Measurements from ENCODE around the gene PPIL6. TPM values are rescaled to one million over a fixed set of nuclear protein-coding genes. Genes with fewer than 3 reads are reported as not detected.

PPIL6 gene
- 0.16 and 0.82 TPM in 2 replicates for total RNA-seq

DNA sequence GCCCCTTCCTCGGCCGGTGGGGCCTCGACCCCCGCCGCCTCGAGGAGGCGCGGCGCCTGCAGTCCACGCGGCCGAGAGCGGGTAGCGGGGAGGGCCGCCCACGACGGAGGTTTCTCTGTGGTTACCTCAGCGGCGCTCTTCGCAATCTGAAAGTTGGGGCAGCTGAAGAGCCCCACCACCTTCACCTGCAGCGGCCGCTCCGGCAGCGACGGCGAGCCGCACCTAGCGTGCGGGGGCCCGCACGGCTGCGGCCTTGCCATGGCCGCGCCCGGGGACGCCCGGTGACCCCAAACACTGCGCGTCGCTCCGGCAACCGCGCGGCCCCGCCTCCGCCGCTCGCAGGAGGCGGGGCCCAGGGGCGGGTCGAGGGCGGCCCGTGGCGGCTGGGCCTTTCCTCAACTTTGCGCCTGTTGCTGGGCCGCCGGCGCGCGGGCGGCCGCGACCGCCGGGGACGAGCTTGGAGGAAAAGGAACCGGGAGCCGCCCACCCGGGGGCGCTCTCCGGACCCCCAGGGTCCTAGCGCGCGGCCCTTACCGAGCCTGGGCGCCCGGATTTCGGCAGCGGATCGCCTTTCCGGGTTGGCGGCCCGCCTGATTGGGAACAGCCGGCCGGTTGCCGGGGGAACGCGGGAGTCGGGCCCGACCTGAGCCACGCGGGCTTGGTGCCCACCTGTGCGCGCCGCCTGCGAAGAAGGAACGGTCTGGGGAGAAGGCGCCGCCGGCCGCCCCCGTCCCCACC is at the start of gene PPIL6, which contains the start of gene SMPD2:
Gene PPIL6 (minus strand): TSS at position 298 of the 738 bp plus-strand sequence. CDS start 38 bp downstream, at position 260.
Gene SMPD2 (plus strand): TSS at position 394 of the 738 bp plus-strand sequence. CDS start 398 bp downstream, outside the sequence.

DNA sequence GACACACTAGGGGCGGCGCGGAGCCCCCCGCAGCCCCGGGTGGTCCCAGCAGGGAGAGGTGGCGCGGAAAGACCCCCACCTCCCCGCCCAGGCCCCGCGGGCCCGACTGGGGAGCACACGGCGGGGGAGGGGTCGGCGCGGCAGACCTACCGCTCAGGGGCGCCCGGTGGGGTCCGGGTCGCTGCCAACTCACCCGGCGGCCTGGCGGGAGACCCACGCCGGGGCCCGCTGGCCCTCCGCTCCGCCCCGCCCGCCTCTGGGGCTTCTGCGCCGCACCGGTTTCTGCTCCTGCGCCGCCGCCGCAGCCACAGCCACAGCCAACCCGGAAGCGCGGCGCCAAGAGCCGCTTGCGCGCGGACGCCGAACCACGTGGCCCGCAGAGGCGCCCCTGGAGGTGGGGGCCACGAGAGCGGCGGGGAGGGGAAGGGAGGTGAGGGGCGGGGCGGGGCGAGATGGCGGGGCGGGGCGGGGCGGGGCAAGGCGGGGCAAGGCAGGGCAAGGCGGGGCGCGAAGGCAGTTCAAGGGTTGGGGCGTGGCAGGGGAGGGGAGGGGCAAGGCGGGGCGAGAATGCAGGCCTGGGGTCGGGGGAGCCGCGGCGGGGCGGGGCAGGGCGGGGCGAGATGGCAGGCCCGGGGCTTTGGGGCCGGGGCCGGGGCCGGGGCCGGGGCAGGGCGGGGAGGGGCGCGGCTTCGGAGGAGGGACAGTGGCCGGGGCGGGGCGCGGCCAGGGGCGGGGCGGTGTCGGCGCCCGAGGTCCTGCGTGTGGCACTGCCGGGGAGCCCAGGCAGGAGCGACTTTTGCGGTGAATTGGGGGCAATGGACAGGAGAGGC is 42.7 kb upstream of the PPIL6 start, which contains the start of gene ZBTB24:
Gene ZBTB24 (minus strand): TSS at position 315 of the 830 bp plus-strand sequence. CDS start 1,193 bp downstream, outside the sequence.

DNA sequence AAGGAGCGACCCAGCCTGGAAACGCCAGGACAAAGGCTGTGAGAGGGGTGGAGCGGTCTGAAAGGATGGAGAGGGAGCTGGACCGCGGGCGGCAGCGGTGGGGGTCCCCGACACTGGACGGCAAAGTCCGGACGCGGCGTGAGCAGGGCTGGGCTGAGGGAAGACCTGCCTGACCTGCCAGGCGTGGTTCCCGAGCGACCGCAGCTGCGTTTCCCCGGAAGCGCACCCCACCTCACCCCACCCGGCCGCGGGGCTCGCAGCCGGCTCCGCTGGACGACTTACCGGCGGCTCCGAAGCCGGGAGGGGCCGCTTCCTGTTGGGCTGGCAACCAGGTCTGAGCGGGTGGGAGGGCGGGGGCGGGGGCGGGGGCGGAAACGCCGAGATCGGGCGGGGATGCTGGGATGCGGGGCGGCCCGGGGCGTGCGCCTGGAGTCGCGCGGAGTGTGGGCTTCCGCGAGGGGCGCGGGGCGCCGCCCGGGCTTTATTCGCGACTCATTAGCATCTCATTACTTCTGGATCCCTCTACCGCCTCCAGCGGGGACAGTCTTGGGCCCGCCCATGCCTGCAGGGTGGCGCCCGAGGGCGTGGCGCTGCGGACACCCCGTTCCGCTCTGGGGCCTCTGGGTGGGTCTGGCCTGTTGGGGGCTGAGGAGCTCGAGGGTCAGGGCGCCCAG is 15.1 kb upstream of the PPIL6 start, which contains the start of gene MICAL1:
Gene MICAL1 (minus strand): TSS at position 336 of the 674 bp plus-strand sequence. CDS start 1,576 bp downstream, outside the sequence.

DNA sequence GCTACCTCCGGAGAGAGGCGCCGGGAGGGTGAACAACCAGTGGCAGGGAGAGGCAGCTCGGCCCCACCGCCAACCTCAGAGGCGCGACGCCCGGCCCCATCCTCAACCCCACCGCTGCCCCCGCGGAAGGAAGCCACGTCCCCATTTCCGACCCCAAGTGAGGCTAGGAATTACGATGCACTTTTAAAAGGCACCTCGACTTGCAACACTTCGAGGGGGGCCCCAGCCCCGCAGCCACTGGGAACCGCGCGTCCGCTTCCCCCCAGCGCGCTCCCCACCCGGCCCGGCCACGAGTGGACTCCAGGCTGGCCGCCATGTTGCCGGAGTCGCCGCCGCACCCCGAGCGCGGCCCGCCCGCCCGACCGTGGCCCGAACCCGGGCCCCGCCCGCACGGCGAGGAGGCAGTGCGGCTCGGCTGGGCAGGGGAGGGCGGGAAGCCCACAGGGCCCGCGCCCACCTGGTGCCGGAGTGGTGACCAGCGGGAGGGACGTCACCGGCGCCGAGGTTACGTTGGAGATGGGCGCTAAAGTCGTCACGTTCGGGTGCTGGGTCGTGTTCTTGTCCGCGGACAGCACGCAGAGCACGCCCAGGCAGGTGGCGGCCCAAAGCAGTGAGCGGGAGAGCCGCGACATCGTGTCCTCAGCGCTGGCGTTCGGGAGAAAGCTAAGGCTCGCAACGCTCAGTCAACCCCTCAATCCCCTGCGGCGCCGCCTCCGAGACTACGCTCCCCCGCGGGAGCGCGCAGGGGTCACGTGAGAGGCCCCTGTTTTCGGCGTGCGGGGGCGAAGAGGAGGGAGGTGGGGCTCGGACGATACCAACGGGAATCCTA is 58.5 kb downstream of the PPIL6 start, which contains the start of gene CD164:
Gene CD164 (minus strand): TSS at position 721 of the 829 bp plus-strand sequence. CDS start 89 bp downstream, at position 632.

Other genes starting within 250 kb of the PPIL6 start
- 72.4 and 139 TPM in 2 replicates for gene CD164, start 58.2 kb downstream of the PPIL6 start, total RNA-seq
- gene SMPD2, start 96 bp upstream of the PPIL6 start, total RNA-seq, result 7.1 and 8.7 TPM in 2 replicates
- 21.1 and 28.3 TPM in 2 replicates for gene MICAL1, start 15.1 kb upstream of the PPIL6 start, total RNA-seq
- 3.6 and 6.2 TPM in 2 replicates for gene ZBTB24, start 42.6 kb upstream of the PPIL6 start, total RNA-seq